Measurements from ENCODE around the gene MBLAC2. TPM values are rescaled to one million over a fixed set of nuclear protein-coding genes. Genes with fewer than 3 reads are reported as not detected.

MBLAC2 gene
- 6.3 and 6.5 TPM in 2 replicates for total RNA-seq

DNA sequence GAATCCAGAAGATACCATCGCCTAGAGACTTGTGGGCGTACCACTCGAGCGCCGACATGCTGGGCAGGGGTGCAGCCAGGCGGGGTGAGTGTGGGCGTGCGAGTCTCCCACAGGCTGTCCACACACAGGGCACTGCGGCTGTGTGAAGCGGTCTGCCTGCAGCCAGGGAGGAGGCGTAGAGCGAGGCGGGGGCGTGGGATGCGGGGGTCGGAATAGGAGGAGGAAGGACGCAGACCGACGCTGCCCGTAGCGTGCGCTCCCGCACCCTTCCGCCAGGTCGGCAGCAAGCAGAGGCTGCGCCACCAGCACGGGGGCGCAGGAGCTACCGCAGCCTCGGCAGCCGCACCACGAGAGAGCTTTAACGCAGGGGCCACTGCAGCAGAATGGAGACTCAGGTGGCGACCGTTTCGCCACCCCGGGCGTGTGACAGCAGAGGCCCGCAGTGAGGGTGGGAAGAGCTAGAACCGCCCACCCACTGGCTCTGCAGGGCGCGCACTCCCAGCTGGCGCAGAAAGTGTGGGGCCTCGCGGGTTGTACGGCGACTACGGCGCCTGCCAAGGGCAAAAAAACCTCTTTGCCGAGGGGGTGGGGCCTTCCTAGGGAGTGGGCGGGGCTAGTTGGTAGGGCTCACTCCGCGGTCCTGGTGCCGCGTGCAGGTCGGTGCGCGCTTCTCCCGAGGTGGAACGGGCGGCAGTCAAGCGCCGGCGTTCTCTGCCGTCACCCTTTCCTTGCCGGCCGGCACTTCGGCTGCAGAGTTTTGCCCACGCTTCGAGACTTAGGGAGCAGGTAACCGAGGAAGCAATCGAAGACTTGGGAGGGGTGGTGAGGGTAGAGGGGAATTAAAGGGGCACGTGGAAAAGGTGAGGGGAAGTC lies at the start of gene MBLAC2, which contains the start of gene POLR3G:
Gene MBLAC2 (minus strand): TSS at position 537 of the 873 bp plus-strand sequence. CDS start 479 bp downstream, at position 58.
Gene POLR3G (plus strand): TSS at position 630 of the 873 bp plus-strand sequence. CDS start 10,704 bp downstream, outside the sequence.

DNA sequence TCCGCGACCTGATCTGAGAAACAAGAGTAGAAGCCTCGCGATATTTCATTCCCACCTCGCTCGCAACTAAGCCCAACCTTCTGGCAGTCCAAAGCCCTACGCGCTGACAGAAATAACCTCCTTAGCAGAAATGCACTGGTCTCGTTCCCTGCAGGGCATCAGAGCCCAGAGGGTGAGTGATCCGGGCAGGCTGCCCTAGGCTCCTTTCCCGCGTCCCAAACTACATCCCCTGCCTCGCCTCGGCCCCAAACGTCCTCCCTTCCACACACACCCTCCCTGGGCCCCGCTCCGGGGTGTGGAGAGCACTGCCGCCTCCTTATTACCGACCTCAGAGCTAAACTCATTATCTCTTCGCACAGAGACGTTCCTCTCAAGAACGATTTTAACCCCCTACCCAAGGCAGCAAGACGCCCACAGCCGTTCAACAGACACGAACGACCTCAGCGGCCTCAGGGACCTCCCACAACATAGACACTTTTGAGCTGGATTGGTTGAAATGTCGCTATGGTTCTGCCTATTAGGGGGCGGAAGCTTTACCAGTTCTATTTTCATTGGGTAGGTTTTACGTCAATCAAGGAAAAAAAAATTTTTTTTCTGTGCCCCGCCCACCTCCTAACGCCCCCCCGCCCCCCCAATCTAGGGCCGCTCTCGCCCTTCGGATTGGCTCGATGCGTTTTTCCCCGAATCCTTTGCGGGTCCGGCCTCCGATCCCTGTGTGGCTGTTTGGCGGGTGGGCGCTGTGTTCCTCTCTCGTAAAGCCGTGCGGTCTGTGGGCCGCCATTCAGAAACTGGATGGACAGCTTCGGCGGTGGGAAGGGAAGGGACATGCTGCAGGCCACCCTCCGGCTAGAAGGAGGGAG lies 65.0 kb downstream of the MBLAC2 start, which contains the start of gene CETN3:
Gene CETN3 (minus strand): TSS at position 439 of the 860 bp plus-strand sequence. CDS start 95 bp downstream, at position 344.

Other genes starting within 250 kb of the MBLAC2 start
- gene CETN3, start 65.0 kb downstream of the MBLAC2 start, total RNA-seq = 13.1 and 18.8 TPM in 2 replicates
- gene POLR3G, start 93 bp upstream of the MBLAC2 start, total RNA-seq = 1.2 and 8.8 TPM in 2 replicates
- 13.3 and 22.8 TPM in 2 replicates for gene LYSMD3, start 54.8 kb upstream of the MBLAC2 start, total RNA-seq
- 0.39 and 1.4 TPM in 2 replicates for gene ADGRV1, start 84.0 kb upstream of the MBLAC2 start, total RNA-seq

All from placental epithelial cell (primary cell).